GM19025 (cell line): ENCODE results near the gene COG5.

Experiments used
- ATAC-seq: cut with Tn5 transposase; IDR thresholded peaks from one replicate; pipeline ENCODE4 v1.9.1; 2021; ENCODE audit warnings: mild to moderate bottlenecking, low read depth, moderate library complexity; ENCODE audit not compliant: unreplicated experiment

COG5 gene

DNA sequence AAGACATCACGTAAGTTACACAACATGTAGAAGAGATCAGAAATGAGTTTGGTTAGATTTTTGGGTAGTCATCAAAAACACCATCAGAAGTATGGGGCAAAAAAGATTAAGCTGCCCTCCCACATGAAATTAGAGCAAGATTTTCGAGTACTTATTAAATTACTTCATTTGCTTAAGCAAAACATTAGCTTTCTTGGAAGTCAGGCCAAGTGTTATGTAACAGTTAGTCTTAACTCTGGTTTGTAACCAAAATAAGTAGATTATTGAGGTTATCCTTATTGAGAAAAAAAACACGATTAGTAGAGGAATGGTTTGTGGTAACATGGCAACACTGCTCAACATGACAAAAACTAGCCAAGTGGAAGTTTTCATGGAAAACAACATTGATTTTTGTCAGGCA lies 357.0 kb downstream of the COG5 start:
- ATAC-seq, result no peak

- ATAC-seq, result no peak
Observed at GRCh38 chr7:107206136-107206535, 357.6 kb downstream of the COG5 start.

- no peak for ATAC-seq
Observed at GRCh38 chr7:107203607-107204006, 360.1 kb downstream of the COG5 start.

GRCh38 chr7:107201795-107202450 lies 361.8 kb downstream of the COG5 start:
- ATAC-seq, result no peak

- ATAC-seq, result no peak
Observed at GRCh38 chr7:107196834-107197610, 366.7 kb downstream of the COG5 start.

- no peak for ATAC-seq
Observed at GRCh38 chr7:107194052-107194451, 369.7 kb downstream of the COG5 start.

DNA sequence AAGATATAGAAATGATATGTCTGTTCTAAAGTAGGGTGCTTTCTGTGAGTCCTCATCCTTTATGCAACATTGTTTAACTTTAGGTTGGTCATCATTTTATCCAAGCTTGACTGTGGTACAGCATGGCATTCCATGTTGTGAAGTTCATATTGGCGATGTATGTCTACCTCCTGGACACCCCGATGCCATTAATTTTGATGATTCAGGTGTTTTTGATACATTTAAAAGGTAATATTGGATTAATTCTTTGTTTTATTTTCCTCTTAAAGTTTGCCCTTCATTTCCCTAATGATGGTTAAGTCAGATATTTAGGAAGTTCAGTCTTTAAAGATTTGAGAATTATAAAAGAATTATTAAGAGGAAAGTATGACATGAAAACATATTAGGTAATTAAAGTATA lies 373.6 kb downstream of the COG5 start:
- no peak for ATAC-seq

DNA sequence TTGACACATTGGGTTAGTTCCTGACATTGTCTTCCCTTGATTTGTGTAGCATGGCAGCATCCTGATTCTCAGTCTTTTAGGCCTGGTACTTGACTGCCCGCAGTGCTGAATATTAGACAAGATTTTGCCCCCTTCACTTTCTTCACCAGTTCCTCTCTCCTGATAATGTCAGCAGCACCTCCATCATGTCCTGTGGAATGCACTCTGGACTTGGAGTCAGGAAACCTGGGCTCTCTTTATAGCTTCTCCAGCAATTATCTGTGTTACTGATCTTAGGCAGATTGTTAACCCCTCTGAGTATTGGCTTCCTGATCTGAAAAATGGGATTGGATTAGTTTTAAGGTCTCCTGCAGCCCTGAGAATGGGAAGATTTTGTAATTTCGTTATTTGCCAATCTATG lies 375.9 kb downstream of the COG5 start:
- ATAC-seq, result no peak

DNA sequence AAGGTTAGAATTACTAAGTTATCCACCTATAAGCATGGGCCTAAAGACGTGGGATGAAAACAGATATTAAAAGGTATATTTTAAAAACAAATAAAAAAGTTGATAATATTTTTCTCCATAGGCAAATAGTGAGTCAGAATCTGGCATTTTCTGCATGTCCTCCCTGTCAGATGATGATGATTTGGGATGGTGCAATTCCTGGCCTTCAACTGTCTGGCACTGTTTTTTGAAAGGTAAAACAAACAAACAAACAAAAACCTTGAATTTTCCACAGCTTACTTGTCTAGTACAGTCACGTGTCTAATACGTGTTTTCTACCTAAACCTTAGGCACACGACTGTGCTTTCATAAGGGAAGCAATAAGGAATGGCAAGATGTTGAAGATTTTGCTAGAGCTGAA lies 377.5 kb downstream of the COG5 start:
- ATAC-seq, result no peak

GRCh38 chr7:107185716-107186115 lies 378.0 kb downstream of the COG5 start:
- no peak for ATAC-seq

DNA sequence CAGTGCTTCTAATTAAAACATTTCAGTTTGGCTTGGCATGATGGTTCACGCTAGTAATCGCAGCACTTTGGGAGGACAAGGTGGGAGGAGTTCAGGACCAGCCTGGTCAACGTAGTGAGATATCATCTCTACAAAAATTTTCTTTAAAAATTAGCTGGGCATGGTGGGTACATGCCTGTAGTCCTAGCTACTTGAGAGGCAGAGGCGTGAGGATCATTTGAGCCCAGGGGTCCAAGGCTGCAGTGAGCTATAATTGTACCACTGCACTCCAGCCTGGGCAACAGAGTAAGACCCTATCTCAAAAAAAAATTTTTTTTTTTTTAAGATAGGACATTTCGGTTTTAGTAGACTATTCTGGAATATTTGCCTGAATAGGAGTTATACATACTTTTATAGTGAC lies 382.5 kb downstream of the COG5 start:
- no peak for ATAC-seq

- no peak for ATAC-seq
Observed at GRCh38 chr7:107180378-107180777, 383.3 kb downstream of the COG5 start.

- ATAC-seq, result no peak
Observed at GRCh38 chr7:107179326-107180164, 384.2 kb downstream of the COG5 start.

DNA sequence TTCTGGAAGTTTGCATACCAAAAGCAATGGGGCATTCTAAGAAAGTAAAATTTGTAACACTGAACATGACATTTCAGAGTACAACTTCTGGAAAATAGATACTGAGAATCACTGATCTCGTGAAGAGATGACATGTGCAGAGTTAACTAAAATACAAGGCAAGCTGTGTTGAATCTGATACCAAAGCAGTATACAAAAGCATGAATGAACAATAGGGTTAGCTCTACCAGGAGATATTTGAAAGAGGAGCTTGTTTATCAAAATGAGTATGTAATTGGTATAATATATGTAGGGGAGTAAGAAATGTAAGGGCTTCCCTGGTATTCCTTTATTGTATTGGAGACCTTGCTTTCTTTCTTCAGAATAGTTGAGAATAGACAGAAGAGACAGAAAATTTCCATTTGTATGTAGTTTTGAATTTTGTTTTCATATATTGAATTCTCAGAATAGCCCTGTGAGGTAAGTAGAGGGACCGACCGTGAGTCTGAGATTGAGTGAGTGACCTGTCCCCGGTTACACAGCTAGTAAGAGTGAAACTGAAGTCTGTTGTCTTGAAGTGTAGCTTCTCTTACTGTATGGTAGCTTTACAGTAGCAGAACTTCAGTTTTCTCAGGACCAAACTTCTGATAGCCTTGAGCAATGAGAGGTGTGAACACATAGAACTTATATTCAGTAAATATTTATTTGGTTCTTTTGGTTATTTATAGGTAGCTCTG lies 389.9 kb downstream of the COG5 start:
- peak; percentile 37 for ATAC-seq

DNA sequence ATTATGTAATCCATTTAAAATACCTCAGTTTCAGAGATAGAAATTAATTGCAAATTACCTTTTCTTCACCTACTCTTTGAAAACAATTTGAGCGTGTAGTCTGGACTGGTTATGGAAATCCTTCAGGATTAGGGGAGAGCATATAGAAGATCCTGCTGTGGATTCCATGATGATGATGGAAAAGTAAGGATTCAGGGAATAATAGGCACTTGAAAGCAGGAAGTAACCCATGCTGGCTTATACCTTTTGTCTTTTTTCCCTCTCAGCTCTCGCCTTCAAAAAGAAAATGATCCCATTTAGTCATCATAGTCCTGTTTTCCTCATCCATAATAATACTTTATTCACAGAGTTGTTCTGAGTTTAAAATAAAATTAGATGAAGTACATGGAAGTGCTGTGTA lies 390.5 kb downstream of the COG5 start:
- no peak for ATAC-seq

- no peak for ATAC-seq
Observed at GRCh38 chr7:107172276-107173032, 391.3 kb downstream of the COG5 start.

DNA sequence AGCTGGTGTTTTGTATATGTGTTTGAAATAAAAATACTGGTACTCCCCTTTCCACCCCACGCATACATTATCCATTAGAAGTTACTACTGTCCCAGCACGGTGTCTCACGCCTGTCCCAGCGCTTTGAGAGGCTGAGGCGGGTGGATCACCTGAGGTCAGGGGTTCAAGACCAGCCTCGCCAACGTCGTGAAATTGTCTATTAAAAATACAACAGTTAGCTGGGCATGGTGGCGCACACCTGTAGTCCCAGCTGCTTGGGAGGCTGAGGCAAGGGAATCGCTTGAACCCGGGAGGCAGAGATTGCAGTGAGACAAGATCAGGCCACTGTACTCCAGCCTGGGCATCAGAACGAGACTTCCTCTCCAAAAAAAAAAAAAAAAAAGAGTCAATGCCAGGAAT lies 392.2 kb downstream of the COG5 start:
- no peak for ATAC-seq

GRCh38 chr7:107170051-107170915 lies 393.4 kb downstream of the COG5 start:
- no peak for ATAC-seq
